Pancreas (tissue), 10 donors: ENCODE results near the gene SCAF11. TPM values are rescaled to one million over a fixed set of nuclear protein-coding genes. Genes with fewer than 3 reads are reported as not detected.

ENCODE experiments used
- ATAC-seq, 4 donors: fragments of 200-7000 bp; cut with Tn5 transposase; one replicate each; pipeline versions ENCODE4 v1.8.0 to v1.9.1; 2020; ENCODE audit warnings: mild to moderate bottlenecking in 4 of 4, moderate library complexity in 4 of 4
- DNase-seq, 6 donors: peaks; one replicate each; pipeline ENCODE4 v3.0.0-alpha.2; 2020
- FAIRE-seq: peaks from 2 replicates; lab custom pipeline; 2012; peaks lifted over from hg19 to GRCh38; lab: Jason Lieb, UNC
- H3K27ac ChIP-seq, 4 donors: fragments of 200-600 bp; sonication (generic); 1 replicate in 3 of 4; 2 replicates in 1 of 4; pipeline versions ENCODE4 v1.5.0 to v1.8.0; 2020
- H3K27me3 ChIP-seq, 4 donors: fragments of 200-600 bp; one replicate each; pipeline ENCODE4 v1.8.0; 2021
- H3K36me3 ChIP-seq, 3 donors: fragments of 200-600 bp; sonication (generic) in 1 of 3; one replicate each; pipeline versions ENCODE4 v1.5.0 to v1.8.0; 2020 to 2021
- H3K4me1 ChIP-seq, 3 donors: fragments of 200-600 bp; one replicate each; pipeline ENCODE4 v1.8.0; 2021
- H3K4me3 ChIP-seq, 4 donors: fragments of 200-600 bp; sonication (generic) in 2 of 4; one replicate each; pipeline versions ENCODE4 v1.5.0 to v1.8.0; 2020 to 2021
- H3K9me3 ChIP-seq, 4 donors: fragments of 200-600 bp; one replicate each; pipeline ENCODE4 v1.8.0; 2021
- WGBS, 2 donors: extraction: QIAGEN DNeasy Blood & Tissue Kit; methylation state at CpG; one replicate each; pipeline ENCODE4 v1.1.7; 2013; 5-methylcytosine and 5-hydroxymethylcytosine counted together
- intact Hi-C, 3 donors: fragments of 100-400 bp; cut with DNase I; formaldehyde crosslinking; loops; one replicate each; pipeline versions ENCODE4 v1.11.1 to v1.14.2; 2022
- polyA plus RNA-seq, 2 donors: library from polyadenylated mRNA; stranded (reverse); fragments of 200-250 nt; gene quantifications; one replicate each; pipeline ENCODE4 v1.2.3, GENCODE V29; 2013
- total RNA-seq, 6 donors: library from RNA; stranded (reverse); fragmentation: NEBNext Ultra II Directional in 4 of 6; extraction: Animal tissue kit (Norgen Biotek cat#: 25700) in 4 of 6; gene quantifications; one replicate each; pipeline versions ENCODE4 v1.2.1 to v1.2.4, GENCODE V29; 2021 to 2023
- TF ChIP-seq, protein P1 (sequence below), 4 donors: fragments of 200-600 bp; sonication (generic) in 3 of 4; IDR thresholded peaks; one replicate each; pipeline versions ENCODE4 v1.5.0 to v1.8.0; 2021; ENCODE audit warnings: antibody characterized with exemption in 4 of 4
- donor health status: healthy with polysubstance abuse.
- donor health status: DM: no; HTN: no; CAD: no; lungs with moderate emphysema.
- donor health status: DM: no; HTN: no; CAD: no.
- donor health status: control.
- donor health status: control.
- donor health status: Bipolar disorder and iron deficiency.
- donor health status: DM: yes; HTN: yes; CAD: no.
- donor health status: DM: no; HTN: no; CAD: no.
- donor health status: DM: no; HTN: no; CAD: no.
- donor health status: DM: yes; HTN: yes; CAD: no.

The SCAF11 gene
- total and polyA plus RNA-seq, 8 donors = 13.8 to 74.2 (median 46.0) TPM

DNA sequence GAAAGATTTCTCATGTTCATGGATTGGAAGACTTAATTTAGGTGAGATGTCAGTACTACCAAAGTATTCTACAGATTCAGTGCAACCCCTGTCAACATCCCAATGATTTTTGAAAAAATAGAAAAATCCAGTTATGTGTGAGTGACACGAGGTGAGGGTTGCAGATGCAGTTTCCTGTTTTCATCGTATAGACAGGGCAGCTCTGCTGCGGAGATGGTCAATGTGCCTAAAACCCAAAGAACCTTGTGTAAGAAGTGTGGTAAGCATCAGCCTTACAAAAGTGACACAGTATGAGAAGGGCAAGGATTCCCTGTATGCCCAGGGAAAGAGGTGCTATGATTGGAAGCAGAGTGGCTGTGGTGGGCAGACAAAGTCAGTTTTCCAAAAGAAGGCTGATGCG, 94.4 kb downstream of the SCAF11 start:
- Histone ChIP-seq H3K4me1 (no peaks in the 10 kb centered on the region), H3K36me3 (peaks cover 0 to 40% (median 3%) of the 10 kb centered on the region in 3 donors), H3K9me3 (no peaks in the 10 kb centered on the region), H3K27ac (no peak overlapping the region), H3K4me3 (no peak overlapping the region), H3K27me3 (no peaks in the 10 kb centered on the region)
- no peak for DNase-seq
- intact Hi-C loops = no loop called here
- TF ChIP-seq, protein P1, sequence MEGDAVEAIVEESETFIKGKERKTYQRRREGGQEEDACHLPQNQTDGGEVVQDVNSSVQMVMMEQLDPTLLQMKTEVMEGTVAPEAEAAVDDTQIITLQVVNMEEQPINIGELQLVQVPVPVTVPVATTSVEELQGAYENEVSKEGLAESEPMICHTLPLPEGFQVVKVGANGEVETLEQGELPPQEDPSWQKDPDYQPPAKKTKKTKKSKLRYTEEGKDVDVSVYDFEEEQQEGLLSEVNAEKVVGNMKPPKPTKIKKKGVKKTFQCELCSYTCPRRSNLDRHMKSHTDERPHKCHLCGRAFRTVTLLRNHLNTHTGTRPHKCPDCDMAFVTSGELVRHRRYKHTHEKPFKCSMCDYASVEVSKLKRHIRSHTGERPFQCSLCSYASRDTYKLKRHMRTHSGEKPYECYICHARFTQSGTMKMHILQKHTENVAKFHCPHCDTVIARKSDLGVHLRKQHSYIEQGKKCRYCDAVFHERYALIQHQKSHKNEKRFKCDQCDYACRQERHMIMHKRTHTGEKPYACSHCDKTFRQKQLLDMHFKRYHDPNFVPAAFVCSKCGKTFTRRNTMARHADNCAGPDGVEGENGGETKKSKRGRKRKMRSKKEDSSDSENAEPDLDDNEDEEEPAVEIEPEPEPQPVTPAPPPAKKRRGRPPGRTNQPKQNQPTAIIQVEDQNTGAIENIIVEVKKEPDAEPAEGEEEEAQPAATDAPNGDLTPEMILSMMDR (IDR thresholded peaks at IDR 0.05) = no peak
- no peak for ATAC-seq
- FAIRE-seq = no peak
- WGBS, 2 donors = 95 to 96% methylated on average over 4 of the region's 4 CpGs

- H3K4me1 ChIP-seq = no peaks in the 10 kb centered on the region
- ATAC-seq (no peak), FAIRE-seq (no peak), DNase-seq (no peak)
- intact Hi-C loops = no loop called here
- no peaks in the 10 kb centered on the region for H3K27me3 ChIP-seq
- no peak overlapping the region for H3K27ac ChIP-seq
- no peaks in the 10 kb centered on the region for H3K9me3 ChIP-seq
- H3K36me3 ChIP-seq = peaks cover 0 to 40% (median 3%) of the 10 kb centered on the region in 3 donors
- H3K4me3 ChIP-seq = no peak overlapping the region
- TF ChIP-seq, protein P1 (IDR thresholded peaks at IDR 0.05) = no peak
- WGBS, 2 donors = 60 to 63% methylated on average over 4 of the region's 4 CpGs
These were observed 97.1 kb downstream of the SCAF11 start for GRCh38 chr12:45893240-45893639.

- no peak for DNase-seq
- intact Hi-C loops = no loop called here
- no peaks in the 10 kb centered on the region for H3K4me1 ChIP-seq
- H3K4me3 ChIP-seq = no peak overlapping the region
- no peaks in the 10 kb centered on the region for H3K9me3 ChIP-seq
- FAIRE-seq = no peak
- no peaks in the 10 kb centered on the region for H3K27me3 ChIP-seq
- peaks cover 0 to 37% (median 6%) of the 10 kb centered on the region in 3 donors for H3K36me3 ChIP-seq
- no peak for ATAC-seq
- 86% methylated on average over 2 of the region's 2 CpGs for WGBS, 2 donors
- TF ChIP-seq, protein P1 (IDR thresholded peaks at IDR 0.05) = no peak
- H3K27ac ChIP-seq = no peak overlapping the region
These were observed 100.1 kb downstream of the SCAF11 start for GRCh38 chr12:45890276-45890675.

DNA sequence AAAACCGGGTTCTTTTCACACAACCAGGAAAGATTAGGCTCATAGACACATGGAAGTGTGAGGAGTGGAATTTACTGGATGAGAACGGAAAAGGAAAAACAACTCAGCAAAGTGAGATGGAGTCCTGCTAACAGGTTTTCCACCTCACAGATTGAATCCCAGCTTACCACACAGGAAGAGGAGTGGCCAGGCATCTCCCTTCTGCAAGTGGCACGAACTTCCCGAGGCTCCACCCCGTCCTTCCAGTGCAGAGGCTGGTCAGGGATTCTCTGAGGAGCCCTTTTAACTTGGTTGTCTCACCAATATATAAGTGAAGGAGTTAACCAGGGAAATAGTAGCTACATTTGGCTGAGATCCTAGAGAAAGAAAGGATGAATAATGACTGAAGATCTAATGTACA, 102.8 kb downstream of the SCAF11 start:
- no peak for ATAC-seq
- Histone ChIP-seq H3K4me1 (no peaks in the 10 kb centered on the region), H3K27ac (no peak overlapping the region), H3K27me3 (no peaks in the 10 kb centered on the region), H3K36me3 (peaks cover 0 to 10% (median 4%) of the 10 kb centered on the region in 3 donors), H3K4me3 (no peak overlapping the region), H3K9me3 (no peaks in the 10 kb centered on the region)
- intact Hi-C loops = no loop called here
- TF ChIP-seq, protein P1 (IDR thresholded peaks at IDR 0.05) = no peak
- DNase-seq = no peak
- WGBS, 2 donors = 82 to 91% methylated on average over 5 of the region's 5 CpGs
- no peak for FAIRE-seq

DNA sequence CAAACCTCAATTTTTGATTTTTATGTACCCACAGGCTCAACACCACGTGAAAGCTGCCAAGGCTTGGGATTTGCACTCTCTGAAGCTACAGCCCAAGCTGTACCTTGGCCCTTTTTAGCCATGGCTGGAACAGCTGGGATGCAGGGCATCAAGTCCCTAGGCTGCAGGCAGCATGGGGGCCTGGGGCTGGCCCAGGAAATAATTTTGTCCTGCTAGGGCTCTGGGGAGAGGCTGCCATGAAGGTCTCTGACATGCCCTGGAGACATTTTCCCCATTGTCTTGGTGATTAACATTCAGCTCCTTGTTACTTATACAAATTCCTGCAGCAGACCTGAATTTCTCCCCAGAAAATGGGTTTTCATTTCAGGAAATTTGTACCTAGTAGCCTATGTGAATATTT, 103.7 kb downstream of the SCAF11 start:
- ATAC-seq = no peak
- Histone ChIP-seq H3K27me3 (no peaks in the 10 kb centered on the region), H3K36me3 (peaks cover 0 to 4% (median 2%) of the 10 kb centered on the region in 3 donors), H3K4me1 (no peaks in the 10 kb centered on the region), H3K9me3 (no peaks in the 10 kb centered on the region), H3K27ac (no peak overlapping the region), H3K4me3 (no peak overlapping the region)
- FAIRE-seq = no peak
- WGBS, 2 donors = 100% methylated on average over 1 of the region's 1 CpG
- intact Hi-C loops = no loop called here
- no peak for DNase-seq
- TF ChIP-seq, protein P1 (IDR thresholded peaks at IDR 0.05) = no peak
